Psoas muscle (tissue), 8 donors: ENCODE data around the gene COPS4. TPM values are rescaled to one million over a fixed set of nuclear protein-coding genes. Genes with fewer than 3 reads are reported as not detected.
"Not testable (repeated sequence)": the region's sequence is repeated elsewhere in the genome, so short reads cannot be mapped to it uniquely, and the experiment has no call there.

Experiments
- ATAC-seq, 4 donors: fragments of 200-7000 bp; cut with Tn5 transposase; one replicate each; pipeline ENCODE4 v1.9.1; 2020; ENCODE audit warnings: moderate library complexity in 3 of 4, mild to moderate bottlenecking in 2 of 4
- DNase-seq, 2 donors: peaks; one replicate each; pipeline ENCODE4 v3.0.0-alpha.2; 2020
- H3K27ac ChIP-seq: fragments of 200-600 bp; one replicate; pipeline ENCODE4 v1.8.0; 2022
- H3K27me3 ChIP-seq, 3 donors: fragments of 200-600 bp in 1 of 3; one replicate each; pipeline versions ENCODE4 v1.6.1 to v1.8.0; 2013 to 2022; ENCODE audit warnings: low read length in 2 of 3, mild to moderate bottlenecking in 2 of 3, moderate library complexity in 1 of 3; ENCODE audit not compliant: insufficient read depth in 3 of 3
- H3K36me3 ChIP-seq, 2 donors: fragments of 200-600 bp in 1 of 2; one replicate each; pipeline versions ENCODE4 v1.6.1 to v1.8.0; 2013 to 2022; ENCODE audit warnings: low read depth in 1 of 2, mild to moderate bottlenecking in 1 of 2, moderate library complexity in 1 of 2; ENCODE audit not compliant: insufficient read depth in 1 of 2
- H3K4me1 ChIP-seq: fragments of 200-600 bp; one replicate; pipeline ENCODE4 v1.8.0; 2022
- H3K4me3 ChIP-seq: fragments of 200-600 bp; one replicate; pipeline ENCODE4 v1.8.0; 2022; ENCODE audit warnings: mild to moderate bottlenecking
- H3K9me3 ChIP-seq: fragments of 200-600 bp; one replicate; pipeline ENCODE4 v1.8.0; 2022
- CTCF ChIP-seq: fragments of 200-600 bp; IDR thresholded peaks from one replicate; pipeline ENCODE4 v1.8.0; 2022; ENCODE audit warnings: antibody characterized with exemption
- WGBS, 3 donors: extraction: QIAGEN DNeasy Blood & Tissue Kit; methylation state at CpG; one replicate each; pipeline versions ENCODE4 v1.1.6 to v1.1.7; 2013; 5-methylcytosine and 5-hydroxymethylcytosine counted together
- intact Hi-C, 2 donors: fragments of 100-400 bp; cut with DNase I; formaldehyde crosslinking; loops; one replicate each; pipeline versions ENCODE4 v1.11.0 to v1.14.2; 2022
- polyA plus RNA-seq, 3 donors: library from polyadenylated mRNA; stranded (reverse); fragments of 200-250 nt; gene quantifications; one replicate each; pipeline ENCODE4 v1.2.3, GENCODE V29; 2013
- total RNA-seq, 4 donors: library from RNA; stranded (reverse); fragmentation: NEBNext Ultra II Directional in 2 of 4; extraction: Animal tissue kit (Norgen Biotek cat#: 25700) in 2 of 4; gene quantifications; one replicate each; pipeline versions ENCODE4 v1.2.1 to v1.2.4, GENCODE V29; 2021 to 2023
- donor health status: healthy with polysubstance abuse.
- donor health status: DM: no; HTN: no; CAD: no; lungs with moderate emphysema.
- donor health status: Bipolar disorder and iron deficiency.
- donor health status: healthy.
- donor health status: DM: yes; HTN: yes; CAD: no.
- donor health status: DM: no; HTN: no; CAD: no.
- donor health status: DM: no; HTN: no; CAD: no.
- donor health status: DM: yes; HTN: yes; CAD: no.

The COPS4 gene
- total and polyA plus RNA-seq, 7 donors: 32.5 to 89.8 (median 60.2) TPM

GRCh38 chr4:83108101-83108861, 73.3 kb downstream of the COPS4 start:
- Histone ChIP-seq H3K36me3 (no peaks in the 10 kb centered on the region), H3K4me3 (no peak overlapping the region), H3K27ac (no peak overlapping the region), H3K4me1 (peaks cover 3% of the 10 kb centered on the region), H3K9me3 (no peaks in the 10 kb centered on the region), H3K27me3 (peaks cover 0 to 4% (median 0%) of the 10 kb centered on the region in 3 donors)
- TF ChIP-seq CTCF: no peak
- intact Hi-C loops: no loop called here
- no peak for DNase-seq
- 91 to 92% (median 92%) methylated on average over 26 of the region's 26 CpGs for WGBS, 3 donors
- no peak for ATAC-seq

GRCh38 chr4:83109480-83110222, 74.7 kb downstream of the COPS4 start:
- peak; percentile 76 to 89 (median 78) for ATAC-seq
- Histone ChIP-seq H3K27me3 (peaks cover 0 to 4% (median 0%) of the 10 kb centered on the region in 3 donors), H3K27ac (no peak overlapping the region), H3K4me3 (peak overlapping the region; percentile 75), H3K9me3 (no peaks in the 10 kb centered on the region), H3K36me3 (no peaks in the 10 kb centered on the region), H3K4me1 (peaks cover 3% of the 10 kb centered on the region)
- intact Hi-C loops: no loop called here
- peak; percentile 28 to 58 for DNase-seq
- TF ChIP-seq CTCF: no peak
- 3 to 7% (median 5%) methylated on average over 40 to 64 of the region's 64 CpGs for WGBS, 3 donors

- Histone ChIP-seq H3K27ac (no peak overlapping the region), H3K9me3 (no peaks in the 10 kb centered on the region), H3K27me3 (peaks cover 0 to 4% (median 0%) of the 10 kb centered on the region in 3 donors), H3K36me3 (no peaks in the 10 kb centered on the region), H3K4me1 (peaks cover 3% of the 10 kb centered on the region), H3K4me3 (peak overlapping the region; percentile 75)
- peak; percentile 57 for TF ChIP-seq CTCF
- ATAC-seq (peak; percentile 94 to 99 (median 96)), DNase-seq (peak; percentile 78 to 86)
- WGBS, 3 donors: 4 to 5% (median 4%) methylated on average over 18 of the region's 18 CpGs
- intact Hi-C loops: no loop called here
Observed at GRCh38 chr4:83110223-83110945, 75.4 kb downstream of the COPS4 start.

GRCh38 chr4:83110970-83111750, 76.2 kb downstream of the COPS4 start:
- H3K36me3 ChIP-seq: no peaks in the 10 kb centered on the region
- peaks cover 0 to 4% (median 0%) of the 10 kb centered on the region in 3 donors for H3K27me3 ChIP-seq
- 80 to 86% (median 82%) methylated on average over 8 of the region's 8 CpGs for WGBS, 3 donors
- H3K27ac ChIP-seq: no peak overlapping the region
- ATAC-seq (no peak), DNase-seq (no peak)
- intact Hi-C loops: no loop called here
- H3K4me3 ChIP-seq: no peak overlapping the region
- no peak for TF ChIP-seq CTCF
- H3K4me1 ChIP-seq: peaks cover 3% of the 10 kb centered on the region
- no peaks in the 10 kb centered on the region for H3K9me3 ChIP-seq

- H3K9me3 ChIP-seq, DNase-seq, H3K4me3 ChIP-seq, ATAC-seq, H3K36me3 ChIP-seq, H3K27ac ChIP-seq, intact Hi-C loops, H3K27me3 ChIP-seq, H3K4me1 ChIP-seq: not testable (repeated sequence)
- 87 to 89% (median 88%) methylated on average over 7 of the region's 7 CpGs for WGBS, 3 donors
Observed at GRCh38 chr4:83111751-83112141, 76.8 kb downstream of the COPS4 start.
